ENCODE data around the gene GARIN5A. TPM values are rescaled to one million over a fixed set of nuclear protein-coding genes. Genes with fewer than 3 reads are reported as not detected.

Gene GARIN5A
- total and polyA plus RNA-seq, 12 donors = 0.54 to 26.3 (median 2.0) TPM; not detected in 1

DNA sequence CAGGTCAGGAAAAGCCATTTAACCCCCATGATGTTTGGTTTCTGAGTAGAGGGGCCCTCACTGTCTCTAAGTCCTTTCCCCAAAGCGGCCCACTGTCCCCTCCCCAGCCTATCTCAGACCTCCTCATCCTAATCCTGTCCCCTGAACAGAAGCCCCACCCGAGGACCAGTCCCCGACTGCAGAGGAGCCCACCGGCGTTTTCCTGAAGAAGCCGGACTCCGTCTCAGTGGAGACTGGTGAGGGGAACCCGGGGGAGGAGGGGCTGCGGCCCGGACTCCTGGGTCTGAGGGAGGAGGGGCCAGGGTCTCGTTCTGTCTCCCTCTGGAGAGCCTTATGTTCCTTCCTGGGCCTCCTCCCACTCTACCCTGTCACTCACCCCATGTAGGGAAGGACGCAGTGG, 41.0 kb downstream of the GARIN5A start:
- WGBS, 4 donors = 70 to 79% (median 73%) methylated on average over 6 to 12 of the region's 12 CpGs
- peaks cover 14% of the 10 kb centered on the region for H3K27me3 ChIP-seq
- DNase-seq = no peak
- intact Hi-C loops (cut with DNase I) = no loop called here
- peaks cover 0 to 12% of the 10 kb centered on the region in 2 donors for H3K4me1 ChIP-seq (replicated peaks in 1 of 2)
- H3K4me3 ChIP-seq = no peak overlapping the region
- TF ChIP-seq, protein P1, sequence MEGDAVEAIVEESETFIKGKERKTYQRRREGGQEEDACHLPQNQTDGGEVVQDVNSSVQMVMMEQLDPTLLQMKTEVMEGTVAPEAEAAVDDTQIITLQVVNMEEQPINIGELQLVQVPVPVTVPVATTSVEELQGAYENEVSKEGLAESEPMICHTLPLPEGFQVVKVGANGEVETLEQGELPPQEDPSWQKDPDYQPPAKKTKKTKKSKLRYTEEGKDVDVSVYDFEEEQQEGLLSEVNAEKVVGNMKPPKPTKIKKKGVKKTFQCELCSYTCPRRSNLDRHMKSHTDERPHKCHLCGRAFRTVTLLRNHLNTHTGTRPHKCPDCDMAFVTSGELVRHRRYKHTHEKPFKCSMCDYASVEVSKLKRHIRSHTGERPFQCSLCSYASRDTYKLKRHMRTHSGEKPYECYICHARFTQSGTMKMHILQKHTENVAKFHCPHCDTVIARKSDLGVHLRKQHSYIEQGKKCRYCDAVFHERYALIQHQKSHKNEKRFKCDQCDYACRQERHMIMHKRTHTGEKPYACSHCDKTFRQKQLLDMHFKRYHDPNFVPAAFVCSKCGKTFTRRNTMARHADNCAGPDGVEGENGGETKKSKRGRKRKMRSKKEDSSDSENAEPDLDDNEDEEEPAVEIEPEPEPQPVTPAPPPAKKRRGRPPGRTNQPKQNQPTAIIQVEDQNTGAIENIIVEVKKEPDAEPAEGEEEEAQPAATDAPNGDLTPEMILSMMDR (IDR thresholded peaks at IDR 0.05) = no peak
- TF ChIP-seq POLR2A (IDR thresholded peaks at IDR 0.05) = no peak
- no peaks in the 10 kb centered on the region for H3K9me3 ChIP-seq (replicated peaks in 1 of 3)
- H3K27ac ChIP-seq = no peak overlapping the region
- H3K36me3 ChIP-seq (replicated peaks in 1 of 2) = no peaks in the 10 kb centered on the region

DNA sequence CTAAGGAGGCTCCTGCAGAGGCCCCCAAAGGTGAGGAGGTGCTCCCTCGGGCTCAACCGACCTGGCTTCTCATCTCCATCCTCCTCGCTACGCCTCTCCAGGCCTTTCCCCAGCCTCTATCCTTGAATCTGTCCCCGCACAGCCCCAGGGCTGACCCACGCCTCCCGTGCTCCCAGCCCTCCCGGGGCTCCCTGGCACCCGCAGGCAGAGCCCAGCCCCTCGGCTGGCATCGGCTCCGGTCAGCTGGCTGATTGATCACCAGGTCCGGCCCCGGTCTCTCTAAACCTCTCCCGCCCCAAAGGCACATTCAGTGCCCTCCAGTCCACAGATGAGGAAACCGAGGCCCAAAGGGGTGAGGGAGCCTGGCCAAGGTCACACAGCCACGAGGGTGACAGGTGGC, 41.4 kb downstream of the GARIN5A start:
- peaks cover 14% of the 10 kb centered on the region for H3K27me3 ChIP-seq
- WGBS, 4 donors = 72 to 80% (median 76%) methylated on average over 13 to 17 of the region's 17 CpGs
- intact Hi-C loops (cut with DNase I) = no loop called here
- H3K4me1 ChIP-seq (replicated peaks in 1 of 2) = peaks cover 0 to 12% of the 10 kb centered on the region in 2 donors
- H3K27ac ChIP-seq = no peak overlapping the region
- no peak overlapping the region for H3K4me3 ChIP-seq
- no peak for TF ChIP-seq POLR2A (IDR thresholded peaks at IDR 0.05)
- TF ChIP-seq, protein P1 (IDR thresholded peaks at IDR 0.05) = no peak
- H3K36me3 ChIP-seq (replicated peaks in 1 of 2) = no peaks in the 10 kb centered on the region
- DNase-seq = no peak
- no peaks in the 10 kb centered on the region for H3K9me3 ChIP-seq (replicated peaks in 1 of 3)

DNA sequence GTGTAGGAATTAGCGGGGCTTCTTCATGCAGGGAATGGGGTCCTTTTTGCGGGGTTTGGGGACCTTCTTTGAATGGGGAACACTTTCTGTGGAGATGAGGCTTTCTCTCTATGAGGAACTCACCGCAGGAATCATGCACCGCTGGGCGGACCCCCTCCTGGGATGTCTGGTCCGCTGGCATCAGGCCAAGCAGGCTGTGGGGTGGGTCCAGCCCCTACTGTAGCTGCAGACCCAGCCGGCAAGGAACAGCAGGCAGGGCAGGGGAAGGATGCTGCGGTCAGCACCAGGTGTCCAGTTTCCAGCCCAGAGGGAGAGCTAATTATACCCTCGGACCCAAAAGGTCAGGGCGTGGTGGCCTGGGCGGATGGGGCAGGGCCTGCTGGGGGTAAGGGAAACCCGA, 42.1 kb downstream of the GARIN5A start:
- Histone ChIP-seq H3K36me3 (replicated peaks in 1 of 2) (no peaks in the 10 kb centered on the region), H3K4me3 (no peak overlapping the region), H3K4me1 (replicated peaks in 1 of 2) (peaks cover 0 to 12% of the 10 kb centered on the region in 2 donors), H3K27ac (no peak overlapping the region), H3K9me3 (replicated peaks in 1 of 3) (no peaks in the 10 kb centered on the region), H3K27me3 (peaks cover 18% of the 10 kb centered on the region)
- intact Hi-C loops (cut with DNase I) = no loop called here
- 39 to 91% (median 39%) methylated on average over 2 to 12 of the region's 12 CpGs for WGBS, 4 donors
- no peak for DNase-seq
- TF ChIP-seq POLR2A (IDR thresholded peaks at IDR 0.05) = no peak

DNA sequence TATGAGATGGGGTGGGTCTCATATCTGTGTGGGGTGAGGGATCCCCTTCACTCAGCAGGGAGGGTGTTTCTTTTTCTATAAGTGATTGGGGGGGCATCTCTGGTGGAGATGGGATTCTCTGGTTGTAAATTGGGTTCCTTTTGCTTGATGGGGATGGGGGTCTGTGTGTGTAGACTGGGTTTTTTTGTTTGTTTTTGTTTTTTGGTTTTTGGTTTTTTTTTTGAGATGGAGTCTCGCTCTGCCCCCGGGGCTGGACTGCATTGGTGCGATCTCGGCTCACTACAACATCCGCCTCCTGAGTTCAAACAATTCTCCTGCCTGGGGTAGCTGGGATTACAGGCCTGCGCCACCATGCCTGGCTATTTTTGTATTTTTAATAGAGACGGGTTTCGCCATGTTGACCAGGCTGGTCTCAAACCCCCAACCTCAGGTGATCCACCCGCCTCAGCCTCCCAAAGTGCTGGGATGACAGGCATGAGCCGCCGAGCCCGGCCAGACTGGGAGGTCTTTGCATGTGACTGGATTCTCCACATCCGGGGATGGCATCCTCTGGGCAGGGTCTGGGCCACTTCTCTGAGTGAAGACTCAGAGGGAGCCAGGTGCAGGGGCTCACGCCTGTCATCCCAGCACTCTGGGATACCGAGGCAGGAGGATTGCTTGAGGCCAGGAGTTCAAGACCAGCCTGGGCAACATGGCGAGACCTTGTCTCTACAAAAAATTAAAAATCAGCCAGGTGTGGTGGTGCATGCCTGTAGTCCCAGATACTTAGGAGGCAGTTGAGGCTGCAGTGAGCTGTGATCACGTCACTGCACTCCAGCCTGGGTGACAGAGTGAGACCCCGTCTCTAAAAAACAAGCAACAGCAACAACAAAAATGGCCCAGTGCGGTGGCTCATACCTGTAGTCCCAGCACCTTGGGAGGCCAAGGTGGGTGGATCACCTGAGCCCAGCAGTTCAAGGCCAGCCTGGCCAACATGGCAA, 43.2 kb downstream of the GARIN5A start:
- WGBS, 4 donors = 77 to 82% (median 79%) methylated on average over 11 to 19 of the region's 19 CpGs
- Histone ChIP-seq H3K4me1 (replicated peaks in 1 of 2) (peaks cover 0 to 12% of the 10 kb centered on the region in 2 donors), H3K27ac (no peak overlapping the region), H3K9me3 (replicated peaks in 1 of 3) (no peaks in the 10 kb centered on the region), H3K4me3 (no peak overlapping the region), H3K36me3 (replicated peaks in 1 of 2) (no peaks in the 10 kb centered on the region), H3K27me3 (peaks cover 24% of the 10 kb centered on the region)
- intact Hi-C loops (cut with DNase I) = no loop called here
- no peak for TF ChIP-seq POLR2A (IDR thresholded peaks at IDR 0.05)
- TF ChIP-seq, protein P1 (IDR thresholded peaks at IDR 0.05) = no peak
- DNase-seq = no peak

Measured in adrenal gland (tissue), 12 donors.